ENCODE measurements around the gene SDK1.

Gene SDK1

GRCh38 chr7:3463696-3464095 is 162.6 kb downstream of the SDK1 start:
- peaks cover 3% of the 10 kb centered on the region; the same call in 1 of the 2 replicates for H3K36me3 ChIP-seq (ENCODE audit: low read depth)
- H3K9me3 ChIP-seq (ENCODE audit: severe bottlenecking) = no peaks in the 10 kb centered on the region
- DNase-seq (ENCODE audit: low spot score) (no peak), ATAC-seq (ENCODE audit: low read depth) (no peak)
- H3K4me3 ChIP-seq (ENCODE audit: severe bottlenecking) = no peak overlapping the region
- no peak for TF ChIP-seq CTCF (IDR thresholded peaks at IDR 0.05; ENCODE audit: poor library complexity, severe bottlenecking)
- H3K27ac ChIP-seq (ENCODE audit: poor library complexity, severe bottlenecking) = no peak overlapping the region
- H3K4me1 ChIP-seq (ENCODE audit: insufficient read depth, poor library complexity, severe bottlenecking) = no peaks in the 10 kb centered on the region
- H3K27me3 ChIP-seq (ENCODE audit: insufficient read depth, poor library complexity, severe bottlenecking) = no peaks in the 10 kb centered on the region

- no peaks in the 10 kb centered on the region for H3K27me3 ChIP-seq (ENCODE audit: insufficient read depth, poor library complexity, severe bottlenecking)
- ATAC-seq (ENCODE audit: low read depth) (no peak), DNase-seq (ENCODE audit: low spot score) (no peak)
- H3K27ac ChIP-seq (ENCODE audit: poor library complexity, severe bottlenecking) = no peak overlapping the region
- no peak for TF ChIP-seq CTCF (IDR thresholded peaks at IDR 0.05; ENCODE audit: poor library complexity, severe bottlenecking)
- no peak overlapping the region for H3K4me3 ChIP-seq (ENCODE audit: severe bottlenecking)
- peaks cover 3% of the 10 kb centered on the region; the same call in 1 of the 2 replicates for H3K36me3 ChIP-seq (ENCODE audit: low read depth)
- no peaks in the 10 kb centered on the region for H3K9me3 ChIP-seq (ENCODE audit: severe bottlenecking)
- no peaks in the 10 kb centered on the region for H3K4me1 ChIP-seq (ENCODE audit: insufficient read depth, poor library complexity, severe bottlenecking)
Measured at GRCh38 chr7:3464900-3465622, 164.0 kb downstream of the SDK1 start.

- H3K9me3 ChIP-seq (ENCODE audit: severe bottlenecking) = no peaks in the 10 kb centered on the region
- H3K4me1 ChIP-seq (ENCODE audit: insufficient read depth, poor library complexity, severe bottlenecking) = no peaks in the 10 kb centered on the region
- H3K4me3 ChIP-seq (ENCODE audit: severe bottlenecking) = no peak overlapping the region
- peaks cover 3% of the 10 kb centered on the region; the same call in 1 of the 2 replicates for H3K36me3 ChIP-seq (ENCODE audit: low read depth)
- DNase-seq (ENCODE audit: low spot score) (no peak), ATAC-seq (ENCODE audit: low read depth) (no peak)
- H3K27ac ChIP-seq (ENCODE audit: poor library complexity, severe bottlenecking) = no peak overlapping the region
- TF ChIP-seq CTCF (IDR thresholded peaks at IDR 0.05; ENCODE audit: poor library complexity, severe bottlenecking) = no peak
- no peaks in the 10 kb centered on the region for H3K27me3 ChIP-seq (ENCODE audit: insufficient read depth, poor library complexity, severe bottlenecking)
Measured at GRCh38 chr7:3466261-3466660, 165.2 kb downstream of the SDK1 start.

- Histone ChIP-seq H3K36me3 (ENCODE audit: low read depth) (peaks cover 3% of the 10 kb centered on the region; the same call in 1 of the 2 replicates), H3K9me3 (ENCODE audit: severe bottlenecking) (no peaks in the 10 kb centered on the region), H3K27ac (ENCODE audit: poor library complexity, severe bottlenecking) (no peak overlapping the region), H3K4me3 (ENCODE audit: severe bottlenecking) (no peak overlapping the region), H3K27me3 (ENCODE audit: insufficient read depth, poor library complexity, severe bottlenecking) (no peaks in the 10 kb centered on the region), H3K4me1 (ENCODE audit: insufficient read depth, poor library complexity, severe bottlenecking) (no peaks in the 10 kb centered on the region)
- no peak for TF ChIP-seq CTCF (IDR thresholded peaks at IDR 0.05; ENCODE audit: poor library complexity, severe bottlenecking)
- ATAC-seq (ENCODE audit: low read depth) (no peak), DNase-seq (ENCODE audit: low spot score) (no peak)
Measured at GRCh38 chr7:3469641-3470040, 168.6 kb downstream of the SDK1 start.

GRCh38 chr7:3480197-3480596 is 179.1 kb downstream of the SDK1 start:
- Histone ChIP-seq H3K4me1 (ENCODE audit: insufficient read depth, poor library complexity, severe bottlenecking) (peaks cover 3% of the 10 kb centered on the region), H3K36me3 (ENCODE audit: low read depth) (no peaks in the 10 kb centered on the region), H3K27ac (ENCODE audit: poor library complexity, severe bottlenecking) (no peak overlapping the region), H3K9me3 (ENCODE audit: severe bottlenecking) (no peaks in the 10 kb centered on the region), H3K4me3 (ENCODE audit: severe bottlenecking) (no peak overlapping the region), H3K27me3 (ENCODE audit: insufficient read depth, poor library complexity, severe bottlenecking) (no peaks in the 10 kb centered on the region)
- no peak for DNase-seq (ENCODE audit: low spot score)
- no peak for ATAC-seq (ENCODE audit: low read depth)
- TF ChIP-seq CTCF (IDR thresholded peaks at IDR 0.05; ENCODE audit: poor library complexity, severe bottlenecking) = no peak

Measured in RWPE2 (cell line).